ENCODE results near the gene PRDM2.

DNA sequence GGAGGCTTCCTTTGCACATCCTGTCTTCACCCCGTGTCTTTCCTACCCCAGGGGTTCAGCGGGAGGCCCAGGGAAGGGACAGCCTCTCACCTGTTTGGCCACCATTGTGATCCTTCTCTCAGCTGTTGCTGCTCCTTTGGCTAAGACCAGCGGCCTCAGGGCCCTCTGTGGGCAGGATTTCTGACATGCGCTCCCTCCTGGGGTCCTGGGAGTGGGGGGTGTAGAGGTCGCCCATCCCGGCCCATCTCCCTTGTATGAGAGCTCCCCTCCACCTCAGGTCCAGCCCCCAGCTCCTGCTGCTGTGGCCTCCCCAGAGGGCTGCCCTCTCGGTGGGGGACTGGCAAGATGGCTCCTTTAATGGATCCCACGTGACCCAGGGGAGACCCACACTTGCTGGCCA, 120.5 kb downstream of the PRDM2 start:
- no peak for TF ChIP-seq ZFX (IDR thresholded peaks at IDR 0.05)
- TF ChIP-seq, protein P1, sequence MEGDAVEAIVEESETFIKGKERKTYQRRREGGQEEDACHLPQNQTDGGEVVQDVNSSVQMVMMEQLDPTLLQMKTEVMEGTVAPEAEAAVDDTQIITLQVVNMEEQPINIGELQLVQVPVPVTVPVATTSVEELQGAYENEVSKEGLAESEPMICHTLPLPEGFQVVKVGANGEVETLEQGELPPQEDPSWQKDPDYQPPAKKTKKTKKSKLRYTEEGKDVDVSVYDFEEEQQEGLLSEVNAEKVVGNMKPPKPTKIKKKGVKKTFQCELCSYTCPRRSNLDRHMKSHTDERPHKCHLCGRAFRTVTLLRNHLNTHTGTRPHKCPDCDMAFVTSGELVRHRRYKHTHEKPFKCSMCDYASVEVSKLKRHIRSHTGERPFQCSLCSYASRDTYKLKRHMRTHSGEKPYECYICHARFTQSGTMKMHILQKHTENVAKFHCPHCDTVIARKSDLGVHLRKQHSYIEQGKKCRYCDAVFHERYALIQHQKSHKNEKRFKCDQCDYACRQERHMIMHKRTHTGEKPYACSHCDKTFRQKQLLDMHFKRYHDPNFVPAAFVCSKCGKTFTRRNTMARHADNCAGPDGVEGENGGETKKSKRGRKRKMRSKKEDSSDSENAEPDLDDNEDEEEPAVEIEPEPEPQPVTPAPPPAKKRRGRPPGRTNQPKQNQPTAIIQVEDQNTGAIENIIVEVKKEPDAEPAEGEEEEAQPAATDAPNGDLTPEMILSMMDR (conservative IDR thresholded peaks at IDR 0.05), result no peak

All from C4-2B (cell line).